ENCODE measurements around the gene BACE1. TPM values are rescaled to one million over a fixed set of nuclear protein-coding genes. Genes with fewer than 3 reads are reported as not detected.

BACE1 gene
- total RNA-seq (2021) (8.5 to 9.2 TPM (median 8.7 TPM) in 3 replicates), Bru-seq, nascent RNA (percentile 42 among the genes with signal in this experiment)
- long read RNA-seq, experiment 1, full-length matches to known transcripts: 7 of 16 reads
- long read RNA-seq, experiment 1, partial matches to known transcripts: 3 of 16 reads
- long read RNA-seq, experiment 1, other reads (novel, unspliced or antisense): 6 of 16 reads
- long read RNA-seq, experiment 2, full-length matches to known transcripts: 2 of 12 reads
- long read RNA-seq, experiment 2, partial matches to known transcripts: 10 of 12 reads
- long read RNA-seq, experiment 2, other reads (novel, unspliced or antisense): 0 of 12 reads
- long read RNA-seq, experiment 3, partial matches to known transcripts: 0 of 1 reads
- long read RNA-seq, experiment 3, other reads (novel, unspliced or antisense): 1 of 1 reads

GRCh38 chr11:117316197-117316961 lies at the start of gene BACE1:
BACE1 (minus strand) TSS chr11:117316256; CDS start chr11:117315795, 461 bp downstream.
- POLR2A ChIA-PET: no interaction called here
- TF ChIP-seq ATF3 (CRISPR knock-in tag; conservative IDR thresholded peaks at IDR 0.05) (no peak), FOXK1 (CRISPR knock-in tag; IDR thresholded peaks at IDR 0.05) (peak; percentile 53; the same call in 1 of the 2 replicates), ELF4 (CRISPR knock-in tag; IDR thresholded peaks at IDR 0.05; ENCODE audit: low read depth) (no peak), ATF1 (CRISPR knock-in tag; IDR thresholded peaks at IDR 0.05) (no peak), ETV6 (CRISPR knock-in tag; IDR thresholded peaks at IDR 0.05) (peak; percentile 44; the same call in 1 of the 2 replicates), ZNF281 (CRISPR knock-in tag; IDR thresholded peaks at IDR 0.05) (no peak), CREB1 (CRISPR knock-in tag; IDR thresholded peaks at IDR 0.05) (no peak), ARID4B (CRISPR knock-in tag; IDR thresholded peaks at IDR 0.05; ENCODE audit: borderline replicate concordance) (peak; percentile 44; the same call in 1 of the 2 replicates), ZNF121 (CRISPR knock-in tag; IDR thresholded peaks at IDR 0.05) (no peak; the same call in 1 of the 2 replicates), RORB (CRISPR knock-in tag; IDR thresholded peaks at IDR 0.05) (no peak), TCF7 (CRISPR knock-in tag; IDR thresholded peaks at IDR 0.05; ENCODE audit: low read depth) (no peak), ZBTB43 (CRISPR knock-in tag; IDR thresholded peaks at IDR 0.05) (0 out of 2 replicates have a peak, but pooled peaks have one; percentile 30), ZNF425 (CRISPR knock-in tag; conservative IDR thresholded peaks at IDR 0.05) (no peak), ZBTB21 (CRISPR knock-in tag; IDR thresholded peaks at IDR 0.05; ENCODE audit: borderline replicate concordance) (0 out of 2 replicates have a peak, but pooled peaks have one; percentile 33), CREM (CRISPR knock-in tag; IDR thresholded peaks at IDR 0.05) (no peak), IRF1 (CRISPR knock-in tag; IDR thresholded peaks at IDR 0.05) (no peak), CTCF (IDR thresholded peaks at IDR 0.05) (no peak), FOXP4 (CRISPR knock-in tag; IDR thresholded peaks at IDR 0.05) (no peak), OVOL2 (CRISPR knock-in tag; IDR thresholded peaks at IDR 0.05; ENCODE audit: borderline replicate concordance) (no peak)

More at GRCh38 chr11:117316197-117316961, at the start of gene BACE1:
- H3K9me3 Mint-ChIP-seq: no peaks in the 10 kb centered on the region
- H3K4me3 Mint-ChIP-seq: peak within 1 kb of the TSS; percentile 71
- H3K36me3 Mint-ChIP-seq: no peaks in the 10 kb centered on the region
- peak; percentile 91 for DNase-seq (ENCODE audit: low spot score)
- peak; percentile 99 for ATAC-seq
- H3K4me1 Mint-ChIP-seq: peaks cover 17% of the 10 kb centered on the region
- peaks cover 2% of the 10 kb centered on the region for H3K27me3 Mint-ChIP-seq (ENCODE audit: low read depth)
- H3K27ac Mint-ChIP-seq: no peak within 1 kb of the TSS; the same call in 1 of the 2 replicates
- CTCF ChIA-PET: interaction anchor here (0.6 to 2.3 kb wide), 11 partner anchors 9 to 136 kb away, joined by 3 to 14 read pairs (median 4); partner anchors contain the start of genes CEP164, PCSK7 and TAGLN

Data from WTC11 (cell line).